Measurements from ENCODE around the gene FARS2. TPM values are rescaled to one million over a fixed set of nuclear protein-coding genes. Genes with fewer than 3 reads are reported as not detected.

FARS2 gene
- total and polyA plus RNA-seq, 4 donors: 9.2 to 31.4 (median 19.4) TPM

DNA sequence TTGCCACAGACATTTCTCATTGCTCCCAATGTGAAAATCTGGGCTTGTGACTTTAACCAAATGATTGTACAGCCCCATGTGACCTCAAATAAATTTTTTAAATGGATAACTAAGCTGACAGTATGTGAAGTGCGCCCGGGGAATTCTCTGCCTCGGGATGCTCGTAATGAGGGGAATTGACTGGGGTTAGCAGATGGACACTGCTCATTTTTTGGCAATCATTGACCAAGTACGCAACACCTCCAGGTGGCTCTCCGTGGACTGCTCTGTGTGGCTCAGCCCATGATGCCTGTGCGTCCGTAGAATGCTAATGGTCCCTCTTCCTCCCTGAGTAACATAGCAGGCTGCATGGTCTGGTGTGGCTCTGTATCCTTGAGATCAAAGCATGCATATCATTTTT, 42.4 kb downstream of the FARS2 start:
- 95 to 96% methylated on average over 8 of the region's 8 CpGs for WGBS, 2 donors
- Histone ChIP-seq H3K27ac (ENCODE audit: low read depth in 1 of 2, low read length in 1 of 2) (no peak overlapping the region), H3K36me3 (ENCODE audit: control insufficient read depth in 4 of 4, insufficient read depth in 4 of 4, low read length in 4 of 4) (no peaks in the 10 kb centered on the region), H3K9me3 (ENCODE audit: control insufficient read depth in 4 of 4, insufficient read depth in 3 of 4, low read length in 3 of 4) (no peaks in the 10 kb centered on the region), H3K27me3 (ENCODE audit: control insufficient read depth in 3 of 3, insufficient read depth in 3 of 3, low read length in 2 of 3) (no peaks in the 10 kb centered on the region), H3K4me1 (ENCODE audit: control insufficient read depth in 5 of 5, insufficient read depth in 5 of 5, low read length in 5 of 5) (peaks cover 0 to 6% (median 0%) of the 10 kb centered on the region in 5 donors), H3K9ac (ENCODE audit: insufficient read depth in 1 of 2, low read length in 2 of 2) (no peak overlapping the region), H3K4me3 (no peak overlapping the region)
- DNase-seq (no peak), ATAC-seq (ENCODE audit: insufficient read depth, low FRiP score) (no peak)
- TF ChIP-seq, protein P1, sequence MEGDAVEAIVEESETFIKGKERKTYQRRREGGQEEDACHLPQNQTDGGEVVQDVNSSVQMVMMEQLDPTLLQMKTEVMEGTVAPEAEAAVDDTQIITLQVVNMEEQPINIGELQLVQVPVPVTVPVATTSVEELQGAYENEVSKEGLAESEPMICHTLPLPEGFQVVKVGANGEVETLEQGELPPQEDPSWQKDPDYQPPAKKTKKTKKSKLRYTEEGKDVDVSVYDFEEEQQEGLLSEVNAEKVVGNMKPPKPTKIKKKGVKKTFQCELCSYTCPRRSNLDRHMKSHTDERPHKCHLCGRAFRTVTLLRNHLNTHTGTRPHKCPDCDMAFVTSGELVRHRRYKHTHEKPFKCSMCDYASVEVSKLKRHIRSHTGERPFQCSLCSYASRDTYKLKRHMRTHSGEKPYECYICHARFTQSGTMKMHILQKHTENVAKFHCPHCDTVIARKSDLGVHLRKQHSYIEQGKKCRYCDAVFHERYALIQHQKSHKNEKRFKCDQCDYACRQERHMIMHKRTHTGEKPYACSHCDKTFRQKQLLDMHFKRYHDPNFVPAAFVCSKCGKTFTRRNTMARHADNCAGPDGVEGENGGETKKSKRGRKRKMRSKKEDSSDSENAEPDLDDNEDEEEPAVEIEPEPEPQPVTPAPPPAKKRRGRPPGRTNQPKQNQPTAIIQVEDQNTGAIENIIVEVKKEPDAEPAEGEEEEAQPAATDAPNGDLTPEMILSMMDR (IDR thresholded peaks at IDR 0.05; ENCODE audit: control extremely low read depth, extremely low read depth): no peak

DNA sequence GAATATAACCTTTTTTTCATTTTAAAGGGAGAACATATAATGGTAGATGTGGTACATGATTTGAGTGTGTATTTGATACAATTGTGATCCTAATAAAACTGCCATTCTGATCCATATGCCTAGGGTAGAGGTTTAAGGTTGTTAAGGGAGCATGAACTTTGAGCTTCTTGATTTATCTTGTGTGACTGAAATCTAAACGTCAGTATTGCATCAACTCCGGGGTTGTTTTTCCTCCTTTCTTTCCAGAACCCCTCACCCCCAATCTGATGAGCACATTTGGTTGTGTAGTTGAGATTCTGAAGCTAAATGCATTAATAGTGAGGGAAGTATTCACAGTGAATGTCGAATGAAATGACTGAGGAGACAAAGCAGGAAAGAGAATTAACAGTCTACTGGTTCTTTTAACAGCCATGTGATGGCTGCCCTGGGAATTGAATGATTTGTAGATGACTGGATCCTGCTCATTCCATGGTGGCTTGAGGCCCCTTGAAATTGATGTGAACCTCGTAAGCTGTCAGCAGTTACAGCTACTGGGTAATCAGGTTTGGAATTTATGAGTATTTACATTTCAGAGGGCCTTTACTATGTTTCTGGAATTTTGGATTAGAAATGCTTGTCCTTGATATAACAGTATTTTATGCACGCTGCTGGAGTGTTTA, 44.8 kb downstream of the FARS2 start:
- ATAC-seq (ENCODE audit: insufficient read depth, low FRiP score): no peak
- Histone ChIP-seq H3K4me3 (no peak overlapping the region), H3K4me1 (ENCODE audit: control insufficient read depth in 5 of 5, insufficient read depth in 5 of 5, low read length in 5 of 5) (peaks cover 0 to 6% (median 0%) of the 10 kb centered on the region in 5 donors), H3K36me3 (ENCODE audit: control insufficient read depth in 4 of 4, insufficient read depth in 4 of 4, low read length in 4 of 4) (no peaks in the 10 kb centered on the region), H3K9ac (ENCODE audit: insufficient read depth in 1 of 2, low read length in 2 of 2) (no peak overlapping the region), H3K27ac (ENCODE audit: low read depth in 1 of 2, low read length in 1 of 2) (no peak overlapping the region), H3K27me3 (ENCODE audit: control insufficient read depth in 3 of 3, insufficient read depth in 3 of 3, low read length in 2 of 3) (no peaks in the 10 kb centered on the region), H3K9me3 (ENCODE audit: control insufficient read depth in 4 of 4, insufficient read depth in 3 of 4, low read length in 3 of 4) (no peaks in the 10 kb centered on the region)
- DNase-seq: peak in 2 of 3 donors; percentile 8 to 35
- 58 to 61% methylated on average over 5 of the region's 5 CpGs for WGBS, 2 donors
- TF ChIP-seq, protein P1 (IDR thresholded peaks at IDR 0.05; ENCODE audit: control extremely low read depth, extremely low read depth): no peak

DNA sequence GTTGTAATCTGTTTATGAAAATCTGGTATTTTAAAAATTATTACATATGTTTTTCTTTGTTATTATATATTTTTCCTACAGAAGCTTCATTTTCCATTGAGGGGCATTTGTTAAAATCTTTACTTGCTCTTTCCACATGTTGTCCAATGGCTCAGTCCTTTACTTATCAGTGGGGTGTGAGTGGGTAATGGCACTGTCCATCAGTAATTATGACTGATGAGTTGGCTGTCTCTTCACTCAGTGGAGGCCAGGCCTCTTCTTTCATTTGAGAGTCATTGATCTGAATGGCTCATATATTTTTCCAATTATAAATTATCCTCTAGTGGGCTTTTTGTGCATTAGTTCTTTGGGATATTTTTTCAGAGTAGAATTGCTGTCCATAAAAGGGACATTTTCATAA, 45.7 kb downstream of the FARS2 start:
- Histone ChIP-seq H3K9me3 (ENCODE audit: control insufficient read depth in 4 of 4, insufficient read depth in 3 of 4, low read length in 3 of 4) (no peaks in the 10 kb centered on the region), H3K36me3 (ENCODE audit: control insufficient read depth in 4 of 4, insufficient read depth in 4 of 4, low read length in 4 of 4) (no peaks in the 10 kb centered on the region), H3K4me3 (no peak overlapping the region), H3K27me3 (ENCODE audit: control insufficient read depth in 3 of 3, insufficient read depth in 3 of 3, low read length in 2 of 3) (no peaks in the 10 kb centered on the region), H3K4me1 (ENCODE audit: control insufficient read depth in 5 of 5, insufficient read depth in 5 of 5, low read length in 5 of 5) (peaks cover 0 to 6% (median 0%) of the 10 kb centered on the region in 5 donors), H3K27ac (ENCODE audit: low read depth in 1 of 2, low read length in 1 of 2) (no peak overlapping the region), H3K9ac (ENCODE audit: insufficient read depth in 1 of 2, low read length in 2 of 2) (no peak overlapping the region)
- ATAC-seq (ENCODE audit: insufficient read depth, low FRiP score) (no peak), DNase-seq (no peak)
- TF ChIP-seq, protein P1 (IDR thresholded peaks at IDR 0.05; ENCODE audit: control extremely low read depth, extremely low read depth): no peak

DNA sequence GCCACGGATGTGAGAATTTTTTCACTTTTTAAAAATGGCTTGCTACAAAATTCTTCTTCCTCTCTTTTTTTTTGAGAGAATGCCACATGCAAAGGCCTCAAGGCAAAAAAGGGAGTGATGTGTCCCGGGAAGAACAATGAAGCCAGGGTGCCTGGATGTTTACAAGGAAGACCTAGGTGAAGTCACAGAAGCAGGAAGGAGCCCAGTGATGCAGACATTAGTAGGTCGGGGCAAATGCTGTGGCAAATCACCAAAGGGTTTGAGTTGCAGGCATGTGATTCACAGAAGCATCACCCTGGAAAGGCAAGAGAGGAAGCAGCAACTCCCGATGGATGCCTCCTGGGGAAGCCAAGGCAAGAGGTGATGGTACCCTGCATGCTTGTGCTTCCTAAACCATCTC, 46.8 kb downstream of the FARS2 start:
- Histone ChIP-seq H3K36me3 (ENCODE audit: control insufficient read depth in 4 of 4, insufficient read depth in 4 of 4, low read length in 4 of 4) (no peaks in the 10 kb centered on the region), H3K9me3 (ENCODE audit: control insufficient read depth in 4 of 4, insufficient read depth in 3 of 4, low read length in 3 of 4) (no peaks in the 10 kb centered on the region), H3K4me3 (no peak overlapping the region), H3K9ac (ENCODE audit: insufficient read depth in 1 of 2, low read length in 2 of 2) (no peak overlapping the region), H3K4me1 (ENCODE audit: control insufficient read depth in 5 of 5, insufficient read depth in 5 of 5, low read length in 5 of 5) (peaks cover 0 to 6% (median 0%) of the 10 kb centered on the region in 5 donors), H3K27ac (ENCODE audit: low read depth in 1 of 2, low read length in 1 of 2) (no peak overlapping the region), H3K27me3 (ENCODE audit: control insufficient read depth in 3 of 3, insufficient read depth in 3 of 3, low read length in 2 of 3) (no peaks in the 10 kb centered on the region)
- WGBS, 2 donors: 82 to 90% methylated on average over 4 of the region's 4 CpGs
- ATAC-seq (ENCODE audit: insufficient read depth, low FRiP score) (no peak), DNase-seq (no peak)
- TF ChIP-seq, protein P1 (IDR thresholded peaks at IDR 0.05; ENCODE audit: control extremely low read depth, extremely low read depth): no peak
